GM21619 (cell line): ENCODE data around the gene TXNDC5.
"Not testable (repeated sequence)": the region's sequence is repeated elsewhere in the genome, so short reads cannot be mapped to it uniquely, and the experiment has no call there.

Experiments used
- ATAC-seq: cut with Tn5 transposase; IDR thresholded peaks from one replicate; pipeline ENCODE4 v1.9.1; 2021; ENCODE audit not compliant: unreplicated experiment

Gene TXNDC5

GRCh38 chr6:7897461-7898192 lies 13.0 kb downstream of the TXNDC5 start:
- peak; percentile 45 for ATAC-seq

- ATAC-seq = no peak
Measured at GRCh38 chr6:7896465-7896987, 14.1 kb downstream of the TXNDC5 start.

GRCh38 chr6:7895125-7895423 lies 15.5 kb downstream of the TXNDC5 start:
- no peak for ATAC-seq

- ATAC-seq = no peak
Measured at GRCh38 chr6:7894262-7895124, 16.1 kb downstream of the TXNDC5 start.

- no peak for ATAC-seq
Measured at GRCh38 chr6:7893342-7893741, 17.2 kb downstream of the TXNDC5 start.

- ATAC-seq = not testable (repeated sequence)
Measured at GRCh38 chr6:7892367-7892766, 18.2 kb downstream of the TXNDC5 start.

- no peak for ATAC-seq
Measured at GRCh38 chr6:7891078-7891872, 19.3 kb downstream of the TXNDC5 start.

- no peak for ATAC-seq
Measured at GRCh38 chr6:7888587-7889357, 21.8 kb downstream of the TXNDC5 start.

- ATAC-seq = no peak
Measured at GRCh38 chr6:7887278-7887991, 23.2 kb downstream of the TXNDC5 start.

- no peak for ATAC-seq
Measured at GRCh38 chr6:7886132-7886531, 24.5 kb downstream of the TXNDC5 start.

- ATAC-seq = no peak
Measured at GRCh38 chr6:7883381-7883780, 27.2 kb downstream of the TXNDC5 start.

GRCh38 chr6:7882505-7883257 lies 27.9 kb downstream of the TXNDC5 start:
- ATAC-seq = no peak

- ATAC-seq = no peak
Measured at GRCh38 chr6:7881765-7882500, 28.7 kb downstream of the TXNDC5 start.

GRCh38 chr6:7880718-7881107 lies 29.9 kb downstream of the TXNDC5 start:
- no peak for ATAC-seq

GRCh38 chr6:7879980-7880717 lies 30.4 kb downstream of the TXNDC5 start:
- ATAC-seq = no peak

- no peak for ATAC-seq
Measured at GRCh38 chr6:7879579-7879978, 31.0 kb downstream of the TXNDC5 start.

GRCh38 chr6:7879043-7879442 lies 31.5 kb downstream of the TXNDC5 start:
- no peak for ATAC-seq

GRCh38 chr6:7878401-7878964 lies 32.1 kb downstream of the TXNDC5 start:
- no peak for ATAC-seq
